ENCODE data around the gene RB1. TPM values are rescaled to one million over a fixed set of nuclear protein-coding genes. Genes with fewer than 3 reads are reported as not detected.
"Not testable (repeated sequence)": the region's sequence is repeated elsewhere in the genome, so short reads cannot be mapped to it uniquely, and the experiment has no call there.

RB1 gene
- total RNA-seq, 1 experiment from 2014 or later = 18.8 TPM

DNA sequence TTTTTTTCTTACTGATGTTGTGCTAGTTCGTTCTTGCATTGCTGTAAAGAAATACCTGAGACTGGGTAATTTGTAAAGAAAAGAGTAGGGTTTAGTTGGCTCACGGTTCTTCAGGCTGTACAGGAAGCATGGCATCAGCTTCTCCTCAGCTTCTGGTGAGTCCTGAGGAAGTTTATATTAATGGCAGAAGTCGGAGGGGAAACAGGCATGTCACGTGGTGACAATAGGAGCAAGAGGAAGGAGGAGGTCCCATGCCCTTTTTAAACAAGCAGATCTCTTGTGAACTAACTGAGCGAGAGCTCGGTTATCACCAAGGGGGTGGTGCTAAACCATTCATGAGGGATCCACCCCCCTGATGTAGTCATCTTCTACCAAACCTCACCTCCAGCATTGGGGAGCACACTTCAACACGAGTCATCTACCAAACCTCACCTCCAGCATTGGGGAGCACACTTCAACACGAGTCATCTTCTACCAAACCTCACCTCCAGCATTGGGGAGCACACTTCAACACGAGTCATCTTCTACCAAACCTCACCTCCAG, 123.3 kb downstream of the RB1 start:
- ATAC-seq; DNase-seq (ENCODE audit: low spot score); H3K36me3 Mint-ChIP-seq; H3K9me3 Mint-ChIP-seq; CTCF ChIA-PET; H3K4me3 Mint-ChIP-seq; H3K4me1 Mint-ChIP-seq; H3K27ac Mint-ChIP-seq; H3K27me3 Mint-ChIP-seq (ENCODE audit: low read depth): not testable (repeated sequence)
- POLR2A ChIA-PET = interaction anchor here (0.7 kb wide), 1 partner anchor 153 kb away, joined by 3 read pairs; no protein-coding TSS in a partner anchor

DNA sequence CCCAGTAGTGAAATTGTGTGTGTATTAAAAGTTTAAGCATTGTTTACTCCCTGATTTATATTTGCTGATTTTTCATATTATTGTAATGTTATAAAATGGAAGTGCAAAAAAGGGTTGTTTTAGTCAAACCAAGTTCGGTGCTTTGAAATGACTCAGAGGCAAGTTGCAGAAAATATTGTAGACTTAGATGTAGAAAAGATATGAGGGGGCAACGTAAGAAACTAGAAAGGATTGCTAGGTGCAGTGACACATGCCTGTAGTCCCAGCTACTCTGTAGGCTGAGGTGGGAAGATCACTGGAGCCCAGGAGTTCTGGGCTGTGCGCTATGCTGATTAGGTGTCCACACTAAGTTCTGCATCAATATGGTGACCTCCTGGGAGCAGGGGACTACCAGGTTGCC, 125.5 kb downstream of the RB1 start:
- Mint-ChIP-seq H3K4me1 (peaks cover 6% of the 10 kb centered on the region; the same call in 1 of the 2 replicates), H3K27ac (no peak overlapping the region), H3K9me3 (peaks cover 4% of the 10 kb centered on the region), H3K27me3 (ENCODE audit: low read depth) (no peaks in the 10 kb centered on the region), H3K4me3 (no peak overlapping the region), H3K36me3 (peaks cover 4% of the 10 kb centered on the region)
- no peak for DNase-seq (ENCODE audit: low spot score)
- POLR2A ChIA-PET = no interaction called here
- CTCF ChIA-PET = no interaction called here
- no peak for ATAC-seq
- TF ChIP-seq ZNF671 (CRISPR knock-in tag; IDR thresholded peaks at IDR 0.05) (no peak), IRF2 (CRISPR knock-in tag; IDR thresholded peaks at IDR 0.05; ENCODE audit: borderline replicate concordance, low read depth) (no peak), CBFB (CRISPR knock-in tag; IDR thresholded peaks at IDR 0.05; ENCODE audit: low read depth) (no peak), NR3C1 (CRISPR knock-in tag; conservative IDR thresholded peaks at IDR 0.05; ENCODE audit: low read depth) (no peak), RELA (CRISPR knock-in tag; IDR thresholded peaks at IDR 0.05; ENCODE audit: borderline replicate concordance) (no peak), TCF7 (CRISPR knock-in tag; IDR thresholded peaks at IDR 0.05; ENCODE audit: low read depth) (no peak), PRRX2 (CRISPR knock-in tag; IDR thresholded peaks at IDR 0.05) (no peak), FOXP1 (CRISPR knock-in tag; IDR thresholded peaks at IDR 0.05; ENCODE audit: borderline replicate concordance) (no peak), NR1H2 (CRISPR knock-in tag; IDR thresholded peaks at IDR 0.05) (no peak), ELF4 (CRISPR knock-in tag; IDR thresholded peaks at IDR 0.05; ENCODE audit: low read depth) (no peak), FOXJ3 (CRISPR knock-in tag; IDR thresholded peaks at IDR 0.05; ENCODE audit: borderline replicate concordance) (no peak), RORB (CRISPR knock-in tag; IDR thresholded peaks at IDR 0.05) (no peak)
- TF ChIP-seq, protein P1, sequence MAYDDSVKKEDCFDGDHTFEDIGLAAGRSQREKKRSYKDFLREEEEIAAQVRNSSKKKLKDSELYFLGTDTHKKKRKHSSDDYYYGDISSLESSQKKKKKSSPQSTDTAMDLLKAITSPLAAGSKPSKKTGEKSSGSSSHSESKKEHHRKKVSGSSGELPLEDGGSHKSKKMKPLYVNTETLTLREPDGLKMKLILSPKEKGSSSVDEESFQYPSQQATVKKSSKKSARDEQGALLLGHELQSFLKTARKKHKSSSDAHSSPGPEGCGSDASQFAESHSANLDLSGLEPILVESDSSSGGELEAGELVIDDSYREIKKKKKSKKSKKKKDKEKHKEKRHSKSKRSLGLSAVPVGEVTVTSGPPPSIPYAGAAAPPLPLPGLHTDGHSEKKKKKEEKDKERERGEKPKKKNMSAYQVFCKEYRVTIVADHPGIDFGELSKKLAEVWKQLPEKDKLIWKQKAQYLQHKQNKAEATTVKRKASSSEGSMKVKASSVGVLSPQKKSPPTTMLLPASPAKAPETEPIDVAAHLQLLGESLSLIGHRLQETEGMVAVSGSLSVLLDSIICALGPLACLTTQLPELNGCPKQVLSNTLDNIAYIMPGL (CRISPR knock-in tag; IDR thresholded peaks at IDR 0.05) = no peak
- TF ChIP-seq, protein P2, sequence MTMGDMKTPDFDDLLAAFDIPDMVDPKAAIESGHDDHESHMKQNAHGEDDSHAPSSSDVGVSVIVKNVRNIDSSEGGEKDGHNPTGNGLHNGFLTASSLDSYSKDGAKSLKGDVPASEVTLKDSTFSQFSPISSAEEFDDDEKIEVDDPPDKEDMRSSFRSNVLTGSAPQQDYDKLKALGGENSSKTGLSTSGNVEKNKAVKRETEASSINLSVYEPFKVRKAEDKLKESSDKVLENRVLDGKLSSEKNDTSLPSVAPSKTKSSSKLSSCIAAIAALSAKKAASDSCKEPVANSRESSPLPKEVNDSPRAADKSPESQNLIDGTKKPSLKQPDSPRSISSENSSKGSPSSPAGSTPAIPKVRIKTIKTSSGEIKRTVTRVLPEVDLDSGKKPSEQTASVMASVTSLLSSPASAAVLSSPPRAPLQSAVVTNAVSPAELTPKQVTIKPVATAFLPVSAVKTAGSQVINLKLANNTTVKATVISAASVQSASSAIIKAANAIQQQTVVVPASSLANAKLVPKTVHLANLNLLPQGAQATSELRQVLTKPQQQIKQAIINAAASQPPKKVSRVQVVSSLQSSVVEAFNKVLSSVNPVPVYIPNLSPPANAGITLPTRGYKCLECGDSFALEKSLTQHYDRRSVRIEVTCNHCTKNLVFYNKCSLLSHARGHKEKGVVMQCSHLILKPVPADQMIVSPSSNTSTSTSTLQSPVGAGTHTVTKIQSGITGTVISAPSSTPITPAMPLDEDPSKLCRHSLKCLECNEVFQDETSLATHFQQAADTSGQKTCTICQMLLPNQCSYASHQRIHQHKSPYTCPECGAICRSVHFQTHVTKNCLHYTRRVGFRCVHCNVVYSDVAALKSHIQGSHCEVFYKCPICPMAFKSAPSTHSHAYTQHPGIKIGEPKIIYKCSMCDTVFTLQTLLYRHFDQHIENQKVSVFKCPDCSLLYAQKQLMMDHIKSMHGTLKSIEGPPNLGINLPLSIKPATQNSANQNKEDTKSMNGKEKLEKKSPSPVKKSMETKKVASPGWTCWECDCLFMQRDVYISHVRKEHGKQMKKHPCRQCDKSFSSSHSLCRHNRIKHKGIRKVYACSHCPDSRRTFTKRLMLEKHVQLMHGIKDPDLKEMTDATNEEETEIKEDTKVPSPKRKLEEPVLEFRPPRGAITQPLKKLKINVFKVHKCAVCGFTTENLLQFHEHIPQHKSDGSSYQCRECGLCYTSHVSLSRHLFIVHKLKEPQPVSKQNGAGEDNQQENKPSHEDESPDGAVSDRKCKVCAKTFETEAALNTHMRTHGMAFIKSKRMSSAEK (CRISPR knock-in tag; IDR thresholded peaks at IDR 0.05; ENCODE audit: borderline replicate concordance) = no peak
- TF ChIP-seq, protein P3, sequence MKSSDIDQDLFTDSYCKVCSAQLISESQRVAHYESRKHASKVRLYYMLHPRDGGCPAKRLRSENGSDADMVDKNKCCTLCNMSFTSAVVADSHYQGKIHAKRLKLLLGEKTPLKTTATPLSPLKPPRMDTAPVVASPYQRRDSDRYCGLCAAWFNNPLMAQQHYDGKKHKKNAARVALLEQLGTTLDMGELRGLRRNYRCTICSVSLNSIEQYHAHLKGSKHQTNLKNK (CRISPR knock-in tag; IDR thresholded peaks at IDR 0.05) = no peak
- TF ChIP-seq, protein P4, sequence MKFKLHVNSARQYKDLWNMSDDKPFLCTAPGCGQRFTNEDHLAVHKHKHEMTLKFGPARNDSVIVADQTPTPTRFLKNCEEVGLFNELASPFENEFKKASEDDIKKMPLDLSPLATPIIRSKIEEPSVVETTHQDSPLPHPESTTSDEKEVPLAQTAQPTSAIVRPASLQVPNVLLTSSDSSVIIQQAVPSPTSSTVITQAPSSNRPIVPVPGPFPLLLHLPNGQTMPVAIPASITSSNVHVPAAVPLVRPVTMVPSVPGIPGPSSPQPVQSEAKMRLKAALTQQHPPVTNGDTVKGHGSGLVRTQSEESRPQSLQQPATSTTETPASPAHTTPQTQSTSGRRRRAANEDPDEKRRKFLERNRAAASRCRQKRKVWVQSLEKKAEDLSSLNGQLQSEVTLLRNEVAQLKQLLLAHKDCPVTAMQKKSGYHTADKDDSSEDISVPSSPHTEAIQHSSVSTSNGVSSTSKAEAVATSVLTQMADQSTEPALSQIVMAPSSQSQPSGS (CRISPR knock-in tag; IDR thresholded peaks at IDR 0.05; ENCODE audit: borderline replicate concordance, low read depth) = no peak
- TF ChIP-seq, protein P5, sequence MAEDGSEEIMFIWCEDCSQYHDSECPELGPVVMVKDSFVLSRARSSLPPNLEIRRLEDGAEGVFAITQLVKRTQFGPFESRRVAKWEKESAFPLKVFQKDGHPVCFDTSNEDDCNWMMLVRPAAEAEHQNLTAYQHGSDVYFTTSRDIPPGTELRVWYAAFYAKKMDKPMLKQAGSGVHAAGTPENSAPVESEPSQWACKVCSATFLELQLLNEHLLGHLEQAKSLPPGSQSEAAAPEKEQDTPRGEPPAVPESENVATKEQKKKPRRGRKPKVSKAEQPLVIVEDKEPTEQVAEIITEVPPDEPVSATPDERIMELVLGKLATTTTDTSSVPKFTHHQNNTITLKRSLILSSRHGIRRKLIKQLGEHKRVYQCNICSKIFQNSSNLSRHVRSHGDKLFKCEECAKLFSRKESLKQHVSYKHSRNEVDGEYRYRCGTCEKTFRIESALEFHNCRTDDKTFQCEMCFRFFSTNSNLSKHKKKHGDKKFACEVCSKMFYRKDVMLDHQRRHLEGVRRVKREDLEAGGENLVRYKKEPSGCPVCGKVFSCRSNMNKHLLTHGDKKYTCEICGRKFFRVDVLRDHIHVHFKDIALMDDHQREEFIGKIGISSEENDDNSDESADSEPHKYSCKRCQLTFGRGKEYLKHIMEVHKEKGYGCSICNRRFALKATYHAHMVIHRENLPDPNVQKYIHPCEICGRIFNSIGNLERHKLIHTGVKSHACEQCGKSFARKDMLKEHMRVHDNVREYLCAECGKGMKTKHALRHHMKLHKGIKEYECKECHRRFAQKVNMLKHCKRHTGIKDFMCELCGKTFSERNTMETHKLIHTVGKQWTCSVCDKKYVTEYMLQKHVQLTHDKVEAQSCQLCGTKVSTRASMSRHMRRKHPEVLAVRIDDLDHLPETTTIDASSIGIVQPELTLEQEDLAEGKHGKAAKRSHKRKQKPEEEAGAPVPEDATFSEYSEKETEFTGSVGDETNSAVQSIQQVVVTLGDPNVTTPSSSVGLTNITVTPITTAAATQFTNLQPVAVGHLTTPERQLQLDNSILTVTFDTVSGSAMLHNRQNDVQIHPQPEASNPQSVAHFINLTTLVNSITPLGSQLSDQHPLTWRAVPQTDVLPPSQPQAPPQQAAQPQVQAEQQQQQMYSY (CRISPR knock-in tag; IDR thresholded peaks at IDR 0.05) = no peak
- TF ChIP-seq, protein P6, sequence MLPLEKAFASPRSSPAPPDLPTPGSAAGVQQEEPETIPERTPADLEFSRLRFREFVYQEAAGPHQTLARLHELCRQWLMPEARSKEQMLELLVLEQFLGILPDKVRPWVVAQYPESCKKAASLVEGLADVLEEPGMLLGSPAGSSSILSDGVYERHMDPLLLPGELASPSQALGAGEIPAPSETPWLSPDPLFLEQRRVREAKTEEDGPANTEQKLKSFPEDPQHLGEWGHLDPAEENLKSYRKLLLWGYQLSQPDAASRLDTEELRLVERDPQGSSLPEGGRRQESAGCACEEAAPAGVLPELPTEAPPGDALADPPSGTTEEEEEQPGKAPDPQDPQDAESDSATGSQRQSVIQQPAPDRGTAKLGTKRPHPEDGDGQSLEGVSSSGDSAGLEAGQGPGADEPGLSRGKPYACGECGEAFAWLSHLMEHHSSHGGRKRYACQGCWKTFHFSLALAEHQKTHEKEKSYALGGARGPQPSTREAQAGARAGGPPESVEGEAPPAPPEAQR (CRISPR knock-in tag; IDR thresholded peaks at IDR 0.05) = no peak
